BLaER1 (cell line): Measurements from ENCODE around the gene SLC9A6.
"Not testable (repeated sequence)": the region's sequence is repeated elsewhere in the genome, so short reads cannot be mapped to it uniquely, and the experiment has no call there.

ENCODE experiments used
- H3K27ac ChIP-seq: shearing (Covaris generic); formaldehyde crosslinking; 2 replicates; pipeline ENCODE4 v1.8.1; 2022
- H3K27me3 ChIP-seq: shearing (Covaris generic); formaldehyde crosslinking; 2 replicates; pipeline ENCODE4 v1.8.1; 2022
- H3K36me3 ChIP-seq: shearing (Covaris generic); formaldehyde crosslinking; 2 replicates; pipeline ENCODE4 v1.8.1; 2022
- H3K4me1 ChIP-seq: shearing (Covaris generic); formaldehyde crosslinking; 2 replicates; pipeline ENCODE4 v1.8.1; 2022
- H3K4me2 ChIP-seq: shearing (Covaris generic); formaldehyde crosslinking; 2 replicates; pipeline ENCODE4 v1.8.1; 2022
- H3K4me3 ChIP-seq: shearing (Covaris generic); formaldehyde crosslinking; 2 replicates; pipeline ENCODE4 v1.8.1; 2022
- H3K9ac ChIP-seq: shearing (Covaris generic); formaldehyde crosslinking; 2 replicates; pipeline ENCODE4 v1.8.1; 2022
- H3K9me3 ChIP-seq: shearing (Covaris generic); formaldehyde crosslinking; 2 replicates; pipeline ENCODE4 v1.8.1; 2022
- H4K20me1 ChIP-seq: shearing (Covaris generic); formaldehyde crosslinking; 2 replicates; pipeline ENCODE4 v1.8.1; 2022
- Cebpa-rat ChIP-seq: shearing (Covaris generic); IDR thresholded peaks from 2 replicates; pipeline ENCODE4 v1.8.1; 2022

SLC9A6 gene

DNA sequence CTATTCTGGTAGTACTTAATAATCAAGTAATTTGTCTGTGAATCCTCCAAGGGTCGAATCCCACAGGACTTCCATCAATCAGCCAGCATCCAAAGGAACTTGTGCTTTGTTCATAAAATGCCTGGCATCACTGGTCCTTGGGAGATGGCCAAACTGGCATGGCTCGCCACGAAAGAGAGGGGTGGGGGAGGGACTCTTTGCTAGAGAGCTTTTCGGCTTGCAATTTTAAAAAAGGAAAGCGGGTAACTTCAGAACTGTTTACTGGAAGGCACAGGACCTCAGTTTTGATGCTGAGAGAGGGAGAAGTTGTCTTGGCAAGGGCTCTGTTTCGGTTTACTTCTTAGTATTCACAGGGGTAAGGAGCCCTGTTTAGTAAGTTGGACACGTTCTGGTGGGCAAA, 82.7 kb downstream of the SLC9A6 start:
- H3K36me3 ChIP-seq: no peaks in the 10 kb centered on the region
- H3K9ac ChIP-seq: no peak overlapping the region
- no peaks in the 10 kb centered on the region; the same call in 1 of the 2 replicates for H4K20me1 ChIP-seq
- H3K27me3 ChIP-seq: peaks cover 97% of the 10 kb centered on the region
- H3K4me3 ChIP-seq: no peak overlapping the region
- no peak for TF ChIP-seq Cebpa-rat
- H3K27ac ChIP-seq: no peak overlapping the region
- peaks cover 53% of the 10 kb centered on the region for H3K4me1 ChIP-seq
- H3K4me2 ChIP-seq: peak overlapping the region; percentile 55
- 0 out of 2 replicates have a peak, but pooled peaks cover 5% of the 10 kb centered on the region for H3K9me3 ChIP-seq

DNA sequence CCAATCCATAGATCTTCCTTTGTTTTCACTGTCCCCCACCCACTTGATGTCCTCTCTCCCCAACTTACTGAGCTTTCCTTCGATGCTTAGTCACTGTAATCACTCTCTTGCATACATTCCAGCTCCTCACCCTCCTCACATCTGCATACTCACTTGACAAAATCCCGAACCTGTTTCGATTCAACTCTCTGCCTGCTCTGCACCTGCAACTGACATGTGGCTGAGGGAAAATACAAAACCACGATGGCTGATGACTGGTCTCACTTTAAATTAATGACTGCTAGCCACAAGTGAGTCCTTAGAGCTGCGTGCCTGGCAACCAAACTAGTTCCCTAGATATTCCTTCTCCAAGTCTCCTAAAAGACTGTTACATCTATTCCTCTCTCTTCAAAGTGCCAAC, 91.7 kb downstream of the SLC9A6 start:
- no peak for TF ChIP-seq Cebpa-rat
- Histone ChIP-seq H3K4me3 (no peak overlapping the region), H3K36me3 (no peaks in the 10 kb centered on the region), H3K4me1 (no peaks in the 10 kb centered on the region), H3K27me3 (peaks cover 84% of the 10 kb centered on the region), H3K4me2 (no peak overlapping the region), H3K27ac (no peak overlapping the region), H3K9me3 (no peaks in the 10 kb centered on the region), H4K20me1 (no peaks in the 10 kb centered on the region), H3K9ac (no peak overlapping the region)

DNA sequence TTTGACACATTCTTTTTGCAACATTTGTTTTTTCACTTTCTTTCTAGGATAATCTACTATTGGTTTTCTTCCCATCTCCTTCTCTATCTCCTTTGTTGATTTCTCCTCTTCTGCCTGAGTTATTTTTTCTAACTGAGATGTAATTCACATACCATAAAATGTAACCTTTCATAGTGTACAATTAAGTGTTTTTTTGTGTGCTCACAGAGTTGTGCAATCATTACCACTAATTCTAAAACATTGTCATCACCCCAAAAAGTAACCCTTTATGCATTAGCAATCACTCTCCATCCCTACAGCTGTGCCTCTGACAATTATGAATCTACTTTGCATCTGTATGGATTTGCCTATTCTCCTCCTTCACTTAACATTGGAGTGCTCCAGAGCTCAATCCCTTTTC, 95.5 kb downstream of the SLC9A6 start:
- H3K4me3 ChIP-seq: no peak overlapping the region
- peaks cover 85% of the 10 kb centered on the region for H3K27me3 ChIP-seq
- no peaks in the 10 kb centered on the region for H3K9me3 ChIP-seq
- no peak overlapping the region for H3K9ac ChIP-seq
- TF ChIP-seq Cebpa-rat: no peak; the same call in 1 of the 2 replicates
- no peaks in the 10 kb centered on the region for H3K36me3 ChIP-seq
- no peak overlapping the region for H3K27ac ChIP-seq
- H4K20me1 ChIP-seq: no peaks in the 10 kb centered on the region; the same call in 1 of the 2 replicates
- no peak overlapping the region for H3K4me2 ChIP-seq
- no peaks in the 10 kb centered on the region for H3K4me1 ChIP-seq

DNA sequence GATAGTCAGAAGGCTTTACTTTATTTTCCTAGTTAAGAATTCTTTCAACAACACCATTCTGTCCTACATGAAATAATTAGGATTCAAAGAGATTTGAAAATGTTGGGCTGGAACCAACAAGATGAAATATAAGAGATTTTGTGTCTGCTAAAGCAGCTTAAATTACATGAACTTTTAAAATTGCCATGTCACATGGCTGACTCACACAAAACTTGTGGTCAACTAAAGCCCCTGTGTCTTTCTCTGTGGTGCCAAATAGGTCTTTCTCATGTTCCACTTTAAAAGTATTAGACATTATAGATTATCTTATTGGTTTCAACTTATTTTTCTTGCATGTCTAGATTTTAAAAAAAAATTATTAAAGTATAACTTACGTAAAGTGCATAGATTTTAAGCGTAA, 101.3 kb downstream of the SLC9A6 start:
- no peak overlapping the region for H3K27ac ChIP-seq
- H3K9ac ChIP-seq: no peak overlapping the region
- peaks cover 81% of the 10 kb centered on the region for H3K27me3 ChIP-seq
- no peaks in the 10 kb centered on the region for H3K36me3 ChIP-seq
- no peaks in the 10 kb centered on the region; the same call in 1 of the 2 replicates for H4K20me1 ChIP-seq
- H3K4me3 ChIP-seq: no peak overlapping the region
- H3K4me2 ChIP-seq: no peak overlapping the region
- no peak for TF ChIP-seq Cebpa-rat
- no peaks in the 10 kb centered on the region for H3K9me3 ChIP-seq
- H3K4me1 ChIP-seq: no peaks in the 10 kb centered on the region

DNA sequence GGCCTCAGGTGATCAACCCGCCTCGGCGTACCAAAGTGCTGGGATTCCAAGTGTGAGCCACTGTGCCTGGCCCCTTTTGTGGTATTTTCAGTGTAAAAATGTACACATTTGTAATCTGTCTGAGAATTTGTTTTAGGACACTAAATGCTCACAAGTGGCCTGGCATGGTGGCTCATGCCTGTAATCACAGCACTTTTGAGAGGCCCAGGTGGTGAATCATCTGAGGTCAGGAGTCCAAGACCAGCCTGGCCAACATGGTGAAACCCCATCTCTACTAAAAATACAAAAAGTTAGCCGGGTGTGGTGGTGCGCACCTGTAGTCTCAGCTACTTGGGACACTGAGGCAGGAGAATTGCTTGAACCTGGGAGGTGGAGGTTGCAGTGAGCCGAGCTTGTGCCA, 106.7 kb downstream of the SLC9A6 start:
- H3K9ac ChIP-seq, H3K4me3 ChIP-seq, H3K36me3 ChIP-seq, H3K9me3 ChIP-seq, H3K27ac ChIP-seq, H3K4me2 ChIP-seq, H4K20me1 ChIP-seq, H3K4me1 ChIP-seq: not testable (repeated sequence)
- H3K27me3 ChIP-seq: peaks cover 68% of the 10 kb centered on the region

DNA sequence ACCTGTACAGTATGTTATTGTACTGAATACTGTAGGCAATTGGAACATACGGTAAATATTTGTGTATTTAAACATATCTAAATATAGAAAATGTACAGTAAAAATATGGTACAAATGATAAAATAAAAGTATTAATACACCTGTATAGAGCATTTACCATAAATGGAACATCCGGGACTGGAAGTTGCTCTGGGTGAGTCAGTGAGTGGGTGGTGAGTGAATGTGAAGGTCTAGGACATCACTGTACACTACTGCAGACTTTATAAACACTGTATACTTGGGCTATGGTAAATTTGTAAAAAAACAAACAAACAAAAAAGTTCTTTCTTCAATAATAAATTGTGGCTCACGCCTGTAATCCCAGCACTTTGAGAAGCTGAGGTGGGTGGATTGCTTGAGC, 109.7 kb downstream of the SLC9A6 start:
- H3K4me1 ChIP-seq: no peaks in the 10 kb centered on the region
- no peak overlapping the region for H3K9ac ChIP-seq
- H3K4me2 ChIP-seq: no peak overlapping the region
- H3K36me3 ChIP-seq: no peaks in the 10 kb centered on the region
- no peak overlapping the region for H3K4me3 ChIP-seq
- H3K9me3 ChIP-seq: no peaks in the 10 kb centered on the region
- no peak overlapping the region for H3K27ac ChIP-seq
- TF ChIP-seq Cebpa-rat: no peak
- peaks cover 61% of the 10 kb centered on the region for H3K27me3 ChIP-seq
- no peaks in the 10 kb centered on the region for H4K20me1 ChIP-seq
